K562 (cell line): ENCODE measurements around the gene KCTD13. TPM values are rescaled to one million over a fixed set of nuclear protein-coding genes. Genes with fewer than 3 reads are reported as not detected.
A peak's percentile ranks its signal among the peaks of the same experiment; 100 is the strongest.

Source experiments
- ARID2 ChIP-seq: fragments of 450-650 bp; IDR thresholded peaks from 2 replicates; pipeline ENCODE4 v1.6.1; 2017; ENCODE audit warnings: antibody characterized with exemption, mild to moderate bottlenecking
- CEBPB ChIP-seq: fragments of 450-650 bp; IDR thresholded peaks from 2 replicates; pipeline ENCODE4 v1.6.1; 2016; ENCODE audit warnings: missing genetic modification characterization, missing compliant biosample characterization
- ETS1 ChIP-seq: conservative IDR thresholded peaks from 2 replicates; pipeline ENCODE4 v1.6.1; 2011; ENCODE audit warnings: low read depth, mild to moderate bottlenecking, low read length; ENCODE audit not compliant: control insufficient read depth
- FOS ChIP-seq: IDR thresholded peaks from 3 replicates; pipeline ENCODE4 v1.6.1; 2011; ENCODE audit not compliant: insufficient read length; ENCODE audit errors: extremely low read depth
- FOXJ3 ChIP-seq: sonication (generic); formaldehyde crosslinking; IDR thresholded peaks from 2 replicates; pipeline ENCODE4 v1.4.0; 2020; ENCODE audit warnings: mild to moderate bottlenecking, missing genetic modification reagents
- HDAC3 ChIP-seq: fragments of 450-650 bp; IDR thresholded peaks from 2 replicates; pipeline ENCODE4 v1.6.1; 2018; ENCODE audit warnings: borderline replicate concordance, mild to moderate bottlenecking, moderate library complexity; ENCODE audit not compliant: partially characterized antibody
- HNRNPH1 ChIP-seq: fragments of 200-400 bp; formaldehyde crosslinking; optimal IDR thresholded peaks from 2 replicates; pipeline ENCODE3; 2017; ENCODE audit warnings: low read depth, mild to moderate bottlenecking, low read length, moderate library complexity
- NCOR1 ChIP-seq: fragments of 450-650 bp; IDR thresholded peaks from 2 replicates; pipeline ENCODE4 v1.6.1; 2016; ENCODE audit warnings: mild to moderate bottlenecking, moderate library complexity
- NFIX ChIP-seq: fragments of 250-450 bp; sonication (Bioruptor Pico); IDR thresholded peaks from 2 replicates; pipeline ENCODE4 v1.4.0; 2020; ENCODE audit warnings: low read depth, mild to moderate bottlenecking, moderate library complexity
- PRPF4 ChIP-seq: fragments of 200-400 bp; formaldehyde crosslinking; IDR thresholded peaks from one replicate; pipeline ENCODE4 v1.6.1; 2017; ENCODE audit warnings: low read length, low read depth, mild to moderate bottlenecking; ENCODE audit not compliant: insufficient read depth, poor library complexity, severe bottlenecking
- RBM39 ChIP-seq: fragments of 200-400 bp; formaldehyde crosslinking; optimal IDR thresholded peaks from 2 replicates; pipeline ENCODE3; 2018; ENCODE audit warnings: low read depth, low read length
- RFX7 ChIP-seq: fragments of 250-450 bp; sonication (Bioruptor Pico); IDR thresholded peaks from 2 replicates; pipeline ENCODE4 v1.5.1; 2021; ENCODE audit warnings: mild to moderate bottlenecking
- TBL1XR1 ChIP-seq, 2 experiments: IDR thresholded peaks; 2 replicates each; pipeline ENCODE4 v1.6.1; 2012; ENCODE audit warnings: improper control_type of control experiment in 2 of 2, low read length in 2 of 2, mild to moderate bottlenecking in 1 of 2
- TCFL5 ChIP-seq: fragments of 250-450 bp; sonication (Bioruptor Pico); conservative IDR thresholded peaks from 2 replicates; pipeline ENCODE4 v1.6.1; 2021; ENCODE audit warnings: mild to moderate bottlenecking, moderate library complexity, matching md5 sums
- THRB ChIP-seq: fragments of 450-650 bp; formaldehyde crosslinking; conservative IDR thresholded peaks from 2 replicates; pipeline ENCODE4 v1.4.0; 2022; ENCODE audit warnings: mild to moderate bottlenecking, missing genetic modification characterization
- ZBTB8A ChIP-seq: fragments of 450-650 bp; IDR thresholded peaks from 2 replicates; pipeline ENCODE4 v1.6.1; 2018; ENCODE audit warnings: mild to moderate bottlenecking, moderate library complexity; ENCODE audit not compliant: partially characterized antibody
- ZEB2 ChIP-seq: fragments of 450-650 bp; IDR thresholded peaks from 2 replicates; pipeline ENCODE4 v1.6.1; 2016
- ZFX ChIP-seq: sonication (generic); formaldehyde crosslinking; IDR thresholded peaks from 2 replicates; pipeline ENCODE4 v1.8.0; 2022; ENCODE audit warnings: mild to moderate bottlenecking, missing genetic modification reagents, moderate library complexity
- ZNF586 ChIP-seq: fragments of 450-650 bp; formaldehyde crosslinking; conservative IDR thresholded peaks from 2 replicates; pipeline ENCODE4 v1.4.0; 2020; ENCODE audit warnings: mild to moderate bottlenecking, moderate library complexity
- polyA plus RNA-seq, 8 experiments: library from polyadenylated mRNA; depleted of rRNA in 4 of 8; stranded (reverse) in 5 of 8; unstranded in 3 of 8; fragments of >200 nt; fragmentation: Nextera tagmentation in 2 of 8; fragmentation: Illumina TruSeq in 1 of 8; extraction: Ambion mirVana in 2 of 8; extraction: Trizol in 1 of 8; gene quantifications; 2 replicates each; pipeline versions ENCODE4 v1.2.1 to v1.2.3, GENCODE V29; 2011 to 2014; ENCODE audit warnings: inconsistent platforms in 1 of 8, missing spikeins in 1 of 8
- total RNA-seq, 7 experiments: library from RNA; depleted of rRNA in 6 of 7; stranded (reverse); fragments of >200 nt in 6 of 7; fragmentation: Illumina TruSeq in 2 of 7; extraction: Trizol in 2 of 7; gene quantifications; 2 replicates each; pipeline versions ENCODE4 v1.2.1 to v1.2.3, GENCODE V29; 2011 to 2021; ENCODE audit warnings: low replicate concordance in 1 of 7
- TF ChIP-seq, protein P1 (sequence below): fragments of 450-650 bp; IDR thresholded peaks from 2 replicates; pipeline ENCODE4 v1.6.1; 2018; ENCODE audit not compliant: partially characterized antibody
- TF ChIP-seq, protein P2 (sequence below): fragments of 450-650 bp; formaldehyde crosslinking; IDR thresholded peaks from 2 replicates; pipeline ENCODE4 v1.4.0; 2020; ENCODE audit warnings: mild to moderate bottlenecking, moderate library complexity

Gene KCTD13
- total and polyA plus RNA-seq, 9 of the 15 experiments (the other 6 are each of a cell fraction or from before 2014, with no cell fraction given), result 1.0 to 20.6 (median 9.8) TPM

- no peak for TF ChIP-seq ARID2
- TF ChIP-seq, protein P1, sequence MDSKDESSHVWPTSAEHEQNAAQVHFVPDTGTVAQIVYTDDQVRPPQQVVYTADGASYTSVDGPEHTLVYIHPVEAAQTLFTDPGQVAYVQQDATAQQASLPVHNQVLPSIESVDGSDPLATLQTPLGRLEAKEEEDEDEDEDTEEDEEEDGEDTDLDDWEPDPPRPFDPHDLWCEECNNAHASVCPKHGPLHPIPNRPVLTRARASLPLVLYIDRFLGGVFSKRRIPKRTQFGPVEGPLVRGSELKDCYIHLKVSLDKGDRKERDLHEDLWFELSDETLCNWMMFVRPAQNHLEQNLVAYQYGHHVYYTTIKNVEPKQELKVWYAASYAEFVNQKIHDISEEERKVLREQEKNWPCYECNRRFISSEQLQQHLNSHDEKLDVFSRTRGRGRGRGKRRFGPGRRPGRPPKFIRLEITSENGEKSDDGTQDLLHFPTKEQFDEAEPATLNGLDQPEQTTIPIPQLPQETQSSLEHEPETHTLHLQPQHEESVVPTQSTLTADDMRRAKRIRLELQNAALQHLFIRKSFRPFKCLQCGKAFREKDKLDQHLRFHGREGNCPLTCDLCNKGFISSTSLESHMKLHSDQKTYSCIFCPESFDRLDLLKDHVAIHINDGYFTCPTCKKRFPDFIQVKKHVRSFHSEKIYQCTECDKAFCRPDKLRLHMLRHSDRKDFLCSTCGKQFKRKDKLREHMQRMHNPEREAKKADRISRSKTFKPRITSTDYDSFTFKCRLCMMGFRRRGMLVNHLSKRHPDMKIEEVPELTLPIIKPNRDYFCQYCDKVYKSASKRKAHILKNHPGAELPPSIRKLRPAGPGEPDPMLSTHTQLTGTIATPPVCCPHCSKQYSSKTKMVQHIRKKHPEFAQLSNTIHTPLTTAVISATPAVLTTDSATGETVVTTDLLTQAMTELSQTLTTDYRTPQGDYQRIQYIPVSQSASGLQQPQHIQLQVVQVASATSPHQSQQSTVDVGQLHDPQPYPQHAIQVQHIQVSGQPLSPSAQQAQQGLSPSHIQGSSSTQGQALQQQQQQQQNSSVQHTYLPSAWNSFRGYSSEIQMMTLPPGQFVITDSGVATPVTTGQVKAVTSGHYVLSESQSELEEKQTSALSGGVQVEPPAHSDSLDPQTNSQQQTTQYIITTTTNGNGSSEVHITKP, result peak; percentile 100
- TF ChIP-seq ZBTB8A, result no peak
- no peak for TF ChIP-seq NCOR1
- TF ChIP-seq HDAC3, result no peak
- no peak for TF ChIP-seq ZNF586 (CRISPR knock-in tag)
- TF ChIP-seq ETS1, result peak; percentile 69
- TF ChIP-seq TBL1XR1 (IDR thresholded peaks at IDR 0.05; ENCODE audit: low read length in 2 of 2), result no peak; a peak in 1 of 4 replicates
- no peak for TF ChIP-seq PRPF4
- TF ChIP-seq FOXJ3 (CRISPR knock-in tag), result no peak
- TF ChIP-seq RBM39, result no peak
- TF ChIP-seq FOS, result no peak
- TF ChIP-seq, protein P2, sequence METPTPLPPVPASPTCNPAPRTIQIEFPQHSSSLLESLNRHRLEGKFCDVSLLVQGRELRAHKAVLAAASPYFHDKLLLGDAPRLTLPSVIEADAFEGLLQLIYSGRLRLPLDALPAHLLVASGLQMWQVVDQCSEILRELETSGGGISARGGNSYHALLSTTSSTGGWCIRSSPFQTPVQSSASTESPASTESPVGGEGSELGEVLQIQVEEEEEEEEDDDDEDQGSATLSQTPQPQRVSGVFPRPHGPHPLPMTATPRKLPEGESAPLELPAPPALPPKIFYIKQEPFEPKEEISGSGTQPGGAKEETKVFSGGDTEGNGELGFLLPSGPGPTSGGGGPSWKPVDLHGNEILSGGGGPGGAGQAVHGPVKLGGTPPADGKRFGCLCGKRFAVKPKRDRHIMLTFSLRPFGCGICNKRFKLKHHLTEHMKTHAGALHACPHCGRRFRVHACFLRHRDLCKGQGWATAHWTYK (CRISPR knock-in tag), result no peak
- TF ChIP-seq RFX7, result no peak
- no peak for TF ChIP-seq NFIX (CRISPR knock-in tag)
- TF ChIP-seq ZEB2, result no peak; the same call in 1 of the 2 replicates
- no peak for TF ChIP-seq TCFL5 (CRISPR knock-in tag)
- TF ChIP-seq HNRNPH1, result no peak
- TF ChIP-seq CEBPB (tag), result peak; percentile 78
- TF ChIP-seq THRB (CRISPR knock-in tag), result 0 out of 2 replicates have a peak, but pooled peaks have one; percentile 17
- peak; percentile 53 for TF ChIP-seq ZFX (CRISPR knock-in tag)
Measured at GRCh38 chr16:29862884-29863668, 63.0 kb downstream of the KCTD13 start, which contains the start of gene CDIPT (continued).
